ENCODE results near the gene MTMR12. TPM values are rescaled to one million over a fixed set of nuclear protein-coding genes. Genes with fewer than 3 reads are reported as not detected.

Gene MTMR12
- total RNA-seq, 2 experiments from 2014 or later: 33.6 to 71.9 TPM

DNA sequence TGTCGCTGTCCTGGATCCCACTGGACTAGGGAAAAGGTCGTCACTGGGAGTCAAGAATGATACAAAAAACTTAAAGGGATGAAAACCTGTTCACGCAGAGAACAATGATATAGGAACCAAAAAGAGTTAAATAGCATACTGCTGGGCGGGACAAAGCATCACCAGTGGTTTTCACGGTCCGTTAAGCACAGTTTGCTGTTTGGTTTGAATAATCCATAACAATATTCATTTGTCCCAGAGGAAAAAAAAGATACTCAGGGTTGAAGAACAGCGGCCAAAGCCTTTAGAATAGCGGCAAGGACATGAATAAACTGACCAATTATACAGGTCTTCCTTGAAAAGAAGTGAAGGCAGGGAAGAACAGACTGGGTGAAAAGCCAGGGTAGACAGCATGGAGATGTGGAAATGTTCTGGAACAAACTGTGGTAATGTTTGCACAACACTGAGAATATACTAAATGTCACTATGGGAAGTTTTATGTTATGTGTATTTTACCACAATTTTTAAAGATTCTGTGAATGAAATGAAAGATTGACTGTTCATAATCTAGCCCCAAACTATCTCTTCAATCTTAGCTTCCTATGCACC is 60.8 kb downstream of the MTMR12 start:
- CTCF ChIA-PET (ENCODE audit: unreplicated experiment): no interaction called here
- Histone ChIP-seq H3K4me2 (ENCODE audit: low read length) (no peak overlapping the region), H3K9me2 (ENCODE audit: insufficient read depth, low read length) (no peaks in the 10 kb centered on the region), H3K36me3 (ENCODE audit: insufficient read depth, low read length) (peaks cover 98% of the 10 kb centered on the region), H3K79me2 (ENCODE audit: insufficient read depth, low read depth, low read length) (no peaks in the 10 kb centered on the region), H3K9me3 (ENCODE audit: low read length) (no peaks in the 10 kb centered on the region), H3K4me3 (ENCODE audit: low read depth, low read length, poor library complexity, severe bottlenecking) (no peak overlapping the region), H3K27ac (ENCODE audit: low read depth, low read length, poor library complexity, severe bottlenecking) (no peak overlapping the region), H4K20me1 (ENCODE audit: insufficient read depth, low read length) (no peaks in the 10 kb centered on the region), H3K4me1 (ENCODE audit: insufficient read depth, low read length, poor library complexity, severe bottlenecking) (no peaks in the 10 kb centered on the region), H2AFZ (ENCODE audit: low read length) (no peak overlapping the region)
- POLR2A ChIA-PET: interaction anchor here (0.6 kb wide), 1 partner anchor 720 kb away, joined by 3 read pairs; the partner anchor contains the start of gene C5orf22
- no peak for TF ChIP-seq EZH2phosphoT487 (IDR thresholded peaks at IDR 0.05; ENCODE audit: borderline replicate concordance, low read depth, low read length)
- no peak for TF ChIP-seq CTCF (conservative IDR thresholded peaks at IDR 0.05; ENCODE audit: low read length)
- no peak for DNase-seq (ENCODE audit: low spot score)
- no TSS peak for BruUV-seq (replicated peaks)
- intact Hi-C loops (cut with micrococcal nuclease; ENCODE audit: unreplicated experiment): no loop called here

- no TSS peak for BruUV-seq (replicated peaks)
- Histone ChIP-seq H3K36me3 (ENCODE audit: insufficient read depth, low read length) (peaks cover 98% of the 10 kb centered on the region), H3K9me2 (ENCODE audit: insufficient read depth, low read length) (no peaks in the 10 kb centered on the region), H3K27ac (ENCODE audit: low read depth, low read length, poor library complexity, severe bottlenecking) (no peak overlapping the region), H3K4me1 (ENCODE audit: insufficient read depth, low read length, poor library complexity, severe bottlenecking) (no peaks in the 10 kb centered on the region), H4K20me1 (ENCODE audit: insufficient read depth, low read length) (no peaks in the 10 kb centered on the region), H3K9me3 (ENCODE audit: low read length) (no peaks in the 10 kb centered on the region), H3K79me2 (ENCODE audit: insufficient read depth, low read depth, low read length) (no peaks in the 10 kb centered on the region), H3K4me2 (ENCODE audit: low read length) (no peak overlapping the region), H3K4me3 (ENCODE audit: low read depth, low read length, poor library complexity, severe bottlenecking) (no peak overlapping the region), H2AFZ (ENCODE audit: low read length) (no peak overlapping the region)
- POLR2A ChIA-PET: interaction anchor here (1.2 to 1.4 kb wide), 2 partner anchors 9 to 58 kb away, joined by 4 to 5 read pairs; no protein-coding TSS in a partner anchor
- DNase-seq (ENCODE audit: low spot score): no peak
- CTCF ChIA-PET (ENCODE audit: unreplicated experiment): interaction anchor here (2.1 kb wide), 1 partner anchor 9 kb away, joined by 6 read pairs; no protein-coding TSS in a partner anchor
- intact Hi-C loops (cut with micrococcal nuclease; ENCODE audit: unreplicated experiment): no loop called here
- no peak for TF ChIP-seq EZH2phosphoT487 (IDR thresholded peaks at IDR 0.05; ENCODE audit: borderline replicate concordance, low read depth, low read length)
- TF ChIP-seq CTCF (conservative IDR thresholded peaks at IDR 0.05; ENCODE audit: low read length): no peak
Observed at GRCh38 chr5:32249668-32250067, 63.1 kb downstream of the MTMR12 start.

GRCh38 chr5:32245742-32246141 is 67.0 kb downstream of the MTMR12 start:
- Histone ChIP-seq H3K27ac (ENCODE audit: low read depth, low read length, poor library complexity, severe bottlenecking) (no peak overlapping the region), H3K9me3 (ENCODE audit: low read length) (no peaks in the 10 kb centered on the region), H3K36me3 (ENCODE audit: insufficient read depth, low read length) (peaks cover 100% of the 10 kb centered on the region), H3K4me1 (ENCODE audit: insufficient read depth, low read length, poor library complexity, severe bottlenecking) (no peaks in the 10 kb centered on the region), H3K9me2 (ENCODE audit: insufficient read depth, low read length) (no peaks in the 10 kb centered on the region), H3K4me3 (ENCODE audit: low read depth, low read length, poor library complexity, severe bottlenecking) (no peak overlapping the region), H2AFZ (ENCODE audit: low read length) (no peak overlapping the region), H4K20me1 (ENCODE audit: insufficient read depth, low read length) (no peaks in the 10 kb centered on the region), H3K4me2 (ENCODE audit: low read length) (no peak overlapping the region), H3K79me2 (ENCODE audit: insufficient read depth, low read depth, low read length) (no peaks in the 10 kb centered on the region)
- no TSS peak for BruUV-seq (replicated peaks)
- intact Hi-C loops (cut with micrococcal nuclease; ENCODE audit: unreplicated experiment): no loop called here
- DNase-seq (ENCODE audit: low spot score): no peak
- ChIA-PET CTCF (ENCODE audit: unreplicated experiment) (interaction anchor here (0.7 kb wide), 1 partner anchor 995 kb away, joined by 3 read pairs; no protein-coding TSS in a partner anchor), POLR2A (no interaction called here)
- no peak for TF ChIP-seq EZH2phosphoT487 (IDR thresholded peaks at IDR 0.05; ENCODE audit: borderline replicate concordance, low read depth, low read length)
- TF ChIP-seq CTCF (conservative IDR thresholded peaks at IDR 0.05; ENCODE audit: low read length): no peak
